ENCODE results near the gene DCAF8.

Gene DCAF8

DNA sequence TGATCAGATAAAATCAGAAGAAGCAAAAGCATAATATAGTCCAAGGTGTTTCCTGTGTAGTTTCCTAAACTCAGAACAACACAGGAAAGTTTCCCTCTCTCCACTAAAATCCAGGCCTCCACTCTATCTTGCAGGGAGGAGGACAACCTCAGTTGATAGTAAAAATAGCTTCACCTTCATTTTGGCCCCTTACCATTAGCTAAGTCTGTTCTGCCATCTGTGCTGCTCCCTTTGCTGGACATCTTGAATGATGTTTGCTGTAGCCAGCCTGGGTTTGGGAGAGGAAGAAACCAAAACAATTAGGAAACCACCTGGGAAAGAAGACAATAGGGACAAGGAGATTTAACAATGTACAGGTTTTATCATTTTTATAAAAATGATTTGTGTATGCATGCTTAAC lies 18.6 kb downstream of the DCAF8 start:
- in situ Hi-C loops (cut with MboI; ENCODE audit: low sequenced_read_pairs, unreplicated experiment), result no loop called here
- TF ChIP-seq, protein P1, sequence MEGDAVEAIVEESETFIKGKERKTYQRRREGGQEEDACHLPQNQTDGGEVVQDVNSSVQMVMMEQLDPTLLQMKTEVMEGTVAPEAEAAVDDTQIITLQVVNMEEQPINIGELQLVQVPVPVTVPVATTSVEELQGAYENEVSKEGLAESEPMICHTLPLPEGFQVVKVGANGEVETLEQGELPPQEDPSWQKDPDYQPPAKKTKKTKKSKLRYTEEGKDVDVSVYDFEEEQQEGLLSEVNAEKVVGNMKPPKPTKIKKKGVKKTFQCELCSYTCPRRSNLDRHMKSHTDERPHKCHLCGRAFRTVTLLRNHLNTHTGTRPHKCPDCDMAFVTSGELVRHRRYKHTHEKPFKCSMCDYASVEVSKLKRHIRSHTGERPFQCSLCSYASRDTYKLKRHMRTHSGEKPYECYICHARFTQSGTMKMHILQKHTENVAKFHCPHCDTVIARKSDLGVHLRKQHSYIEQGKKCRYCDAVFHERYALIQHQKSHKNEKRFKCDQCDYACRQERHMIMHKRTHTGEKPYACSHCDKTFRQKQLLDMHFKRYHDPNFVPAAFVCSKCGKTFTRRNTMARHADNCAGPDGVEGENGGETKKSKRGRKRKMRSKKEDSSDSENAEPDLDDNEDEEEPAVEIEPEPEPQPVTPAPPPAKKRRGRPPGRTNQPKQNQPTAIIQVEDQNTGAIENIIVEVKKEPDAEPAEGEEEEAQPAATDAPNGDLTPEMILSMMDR (IDR thresholded peaks at IDR 0.05; ENCODE audit: borderline replicate concordance, control extremely low read depth, extremely low read depth, insufficient read depth, missing control alignments), result no peak
- DNase-seq (ENCODE audit: low spot score), result no peak

- in situ Hi-C loops (cut with MboI; ENCODE audit: low sequenced_read_pairs, unreplicated experiment), result no loop called here
- TF ChIP-seq, protein P1 (IDR thresholded peaks at IDR 0.05; ENCODE audit: borderline replicate concordance, control extremely low read depth, extremely low read depth, insufficient read depth, missing control alignments), result no peak
- DNase-seq (ENCODE audit: low spot score), result no peak
Measured at GRCh38 chr1:160239582-160240299, 22.6 kb downstream of the DCAF8 start.

DNA sequence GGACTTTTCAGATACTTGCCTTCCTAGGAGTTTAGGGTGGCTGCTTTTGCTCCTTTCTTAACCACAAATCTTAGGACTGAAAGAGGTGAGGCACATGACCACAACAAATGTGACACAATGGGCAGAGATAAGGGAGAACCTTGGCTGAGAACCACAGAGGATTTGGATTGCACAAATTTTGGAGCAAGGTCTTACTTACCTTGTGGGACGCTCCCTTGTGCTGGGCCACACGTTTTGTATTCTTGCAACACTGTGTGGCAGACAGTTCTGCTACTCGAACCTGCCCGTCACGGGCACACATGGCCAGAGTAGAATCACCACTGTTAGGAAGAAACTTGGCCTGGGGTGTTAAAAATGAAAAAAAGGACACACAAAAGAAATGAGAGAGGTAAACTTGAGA lies 23.9 kb downstream of the DCAF8 start:
- no peak for DNase-seq (ENCODE audit: low spot score)
- in situ Hi-C loops (cut with MboI; ENCODE audit: low sequenced_read_pairs, unreplicated experiment), result no loop called here

GRCh38 chr1:160237558-160237957 lies 24.8 kb downstream of the DCAF8 start:
- TF ChIP-seq, protein P1 (IDR thresholded peaks at IDR 0.05; ENCODE audit: borderline replicate concordance, control extremely low read depth, extremely low read depth, insufficient read depth, missing control alignments), result no peak
- no peak for DNase-seq (ENCODE audit: low spot score)
- in situ Hi-C loops (cut with MboI; ENCODE audit: low sequenced_read_pairs, unreplicated experiment), result no loop called here

More for the DNA sequence above, 23.9 kb downstream of the DCAF8 start:
- TF ChIP-seq, protein P1 (IDR thresholded peaks at IDR 0.05; ENCODE audit: borderline replicate concordance, control extremely low read depth, extremely low read depth, insufficient read depth, missing control alignments), result no peak

GRCh38 chr1:160236806-160237205 lies 25.5 kb downstream of the DCAF8 start:
- TF ChIP-seq, protein P1 (IDR thresholded peaks at IDR 0.05; ENCODE audit: borderline replicate concordance, control extremely low read depth, extremely low read depth, insufficient read depth, missing control alignments), result no peak
- DNase-seq (ENCODE audit: low spot score), result no peak
- in situ Hi-C loops (cut with MboI; ENCODE audit: low sequenced_read_pairs, unreplicated experiment), result no loop called here

DNA sequence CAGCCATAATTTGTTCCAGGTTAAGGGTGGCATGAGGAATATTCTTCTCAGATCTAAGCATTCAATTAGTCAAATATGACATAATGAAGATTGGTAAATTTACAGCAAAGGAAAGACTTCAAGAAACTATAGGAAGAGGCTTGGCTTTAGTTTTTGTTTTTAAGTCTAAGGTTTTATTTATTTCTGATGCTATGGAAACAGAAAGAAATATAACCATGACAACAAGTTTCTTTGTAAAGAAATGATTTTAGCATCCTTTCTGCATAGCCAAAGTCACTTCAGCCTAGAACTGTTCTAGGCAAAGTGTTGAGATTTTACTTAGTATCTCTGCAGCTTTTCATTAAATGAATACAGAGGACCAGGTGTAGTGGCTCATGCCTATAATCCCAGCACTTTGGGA lies 29.4 kb downstream of the DCAF8 start:
- DNase-seq (ENCODE audit: low spot score), result no peak
- TF ChIP-seq, protein P1 (IDR thresholded peaks at IDR 0.05; ENCODE audit: borderline replicate concordance, control extremely low read depth, extremely low read depth, insufficient read depth, missing control alignments), result no peak
- in situ Hi-C loops (cut with MboI; ENCODE audit: low sequenced_read_pairs, unreplicated experiment), result no loop called here
